NCI-H1417 treated with DMSO at 0.1 percent for 48 hours (cell line): ENCODE results near the gene KIAA1958.

ENCODE experiments used
- DNase-seq: peaks from one replicate; lab custom pipeline; 2025; lab: John Stamatoyannopoulos, UW

KIAA1958 gene, protein sequence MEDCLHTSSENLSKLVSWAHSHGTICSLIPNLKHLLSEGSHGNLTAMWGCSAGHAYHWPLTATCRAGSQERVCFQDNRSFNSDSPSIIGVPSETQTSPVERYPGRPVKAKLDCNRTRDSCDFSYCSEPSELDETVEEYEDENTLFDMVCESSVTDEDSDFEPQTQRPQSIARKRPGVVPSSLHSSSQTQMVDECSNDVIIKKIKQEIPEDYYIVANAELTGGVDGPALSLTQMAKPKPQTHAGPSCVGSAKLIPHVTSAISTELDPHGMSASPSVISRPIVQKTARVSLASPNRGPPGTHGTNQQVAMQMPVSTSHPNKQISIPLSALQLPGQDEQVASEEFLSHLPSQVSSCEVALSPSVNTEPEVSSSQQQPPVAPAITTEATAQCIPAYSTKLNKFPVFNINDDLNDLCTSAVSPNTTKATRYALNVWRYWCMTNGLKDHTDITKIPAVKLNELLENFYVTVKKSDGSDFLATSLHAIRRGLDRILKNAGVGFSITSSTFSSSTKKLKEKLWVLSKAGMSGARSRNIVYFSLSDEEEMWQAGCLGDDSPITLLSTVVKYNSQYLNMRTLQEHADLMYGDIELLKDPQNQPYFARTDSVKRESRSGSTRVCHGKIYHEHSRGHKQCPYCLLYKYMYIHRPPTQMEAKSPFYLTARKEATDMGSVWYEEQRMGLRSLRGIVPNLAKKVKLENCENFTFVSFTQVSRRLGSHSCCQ

DNA sequence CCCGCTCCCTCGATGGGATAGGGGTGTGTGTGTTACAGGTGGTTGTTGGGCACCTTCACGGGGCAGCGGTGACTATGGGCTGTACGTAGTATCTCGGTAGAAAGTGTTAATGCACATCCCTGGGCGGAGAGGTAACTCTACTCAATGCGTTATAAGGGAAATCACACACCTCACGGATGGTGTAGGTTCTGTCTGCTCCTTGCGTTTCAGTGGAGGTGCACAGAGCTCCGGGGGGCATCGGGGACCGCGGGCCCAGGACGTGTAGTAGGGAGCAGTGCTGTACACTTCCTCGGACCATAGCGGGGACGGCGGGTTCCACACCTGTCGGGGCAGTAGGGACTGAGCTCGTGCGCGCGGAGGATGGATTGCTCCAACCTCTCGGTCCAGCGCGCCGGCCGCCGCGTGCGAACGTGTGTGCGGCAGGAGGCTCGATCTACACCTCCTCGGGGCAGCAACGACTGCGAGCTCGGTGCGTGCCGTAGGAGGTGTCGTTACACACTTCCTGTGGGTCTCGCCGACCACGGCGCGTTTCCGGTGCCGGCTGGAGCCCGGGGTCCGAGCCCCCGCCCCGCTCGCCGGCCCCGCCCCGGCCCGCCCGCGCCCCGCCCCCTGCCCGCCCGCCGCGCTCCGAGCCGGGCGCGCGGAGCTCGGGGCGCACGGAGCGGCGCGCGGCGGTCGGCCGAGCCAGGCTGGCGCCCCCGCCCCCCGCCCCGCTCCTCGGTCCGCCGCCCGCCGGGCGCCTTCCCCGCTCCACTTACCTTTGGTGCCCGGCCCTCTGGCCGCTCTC, at the start of gene KIAA1958:
TSS of gene KIAA1958 (plus strand) at position 607 of the 787 bp plus-strand sequence. CDS start 87,254 bp downstream, outside the sequence.
- peak; percentile 14 for DNase-seq

GRCh38 chr9:112437406-112437805, 49.2 kb upstream of the KIAA1958 start:
- DNase-seq = no peak

GRCh38 chr9:112439171-112439570, 47.5 kb upstream of the KIAA1958 start:
- DNase-seq = peak; percentile 49

DNA sequence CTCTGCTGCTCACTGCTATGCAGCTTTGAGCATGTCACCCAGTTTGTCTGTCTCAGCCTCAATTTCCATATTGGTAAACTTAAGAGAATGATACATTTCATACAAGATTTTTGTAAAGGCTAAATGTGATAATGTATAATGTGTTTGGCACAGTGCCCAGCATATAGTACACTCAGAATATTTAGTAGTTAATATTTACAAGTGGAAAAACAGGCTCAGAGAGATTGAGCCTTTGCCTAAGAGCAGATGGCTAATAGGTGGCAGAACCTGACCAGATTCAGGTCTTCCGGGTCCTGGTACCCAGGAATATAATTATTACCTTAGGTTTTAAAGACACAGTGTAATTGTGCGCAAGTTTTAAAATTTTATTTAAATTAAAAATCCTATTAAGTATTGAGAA, 46.8 kb upstream of the KIAA1958 start:
- DNase-seq = peak; percentile 14

GRCh38 chr9:112443200-112443599, 43.4 kb upstream of the KIAA1958 start:
- DNase-seq = no peak

DNA sequence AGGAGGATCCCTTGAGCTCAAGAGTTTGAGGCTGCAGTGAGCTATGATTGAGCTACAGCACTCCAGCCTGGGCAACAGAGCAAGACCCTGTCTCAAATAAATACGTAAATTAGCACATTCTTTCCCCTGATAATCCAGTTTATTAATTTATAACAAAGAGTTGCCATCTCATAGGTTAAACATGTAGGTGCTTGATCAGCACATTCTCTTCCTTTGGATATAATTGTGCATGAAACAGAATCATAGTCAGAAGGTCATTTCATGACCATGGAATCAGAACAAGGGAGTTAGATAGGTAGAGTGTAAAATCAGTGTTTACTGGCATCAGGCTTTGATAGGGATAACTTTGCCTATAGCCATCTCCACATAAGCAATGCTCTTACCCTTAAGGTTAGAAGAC, 43.0 kb upstream of the KIAA1958 start:
- DNase-seq = no peak

DNA sequence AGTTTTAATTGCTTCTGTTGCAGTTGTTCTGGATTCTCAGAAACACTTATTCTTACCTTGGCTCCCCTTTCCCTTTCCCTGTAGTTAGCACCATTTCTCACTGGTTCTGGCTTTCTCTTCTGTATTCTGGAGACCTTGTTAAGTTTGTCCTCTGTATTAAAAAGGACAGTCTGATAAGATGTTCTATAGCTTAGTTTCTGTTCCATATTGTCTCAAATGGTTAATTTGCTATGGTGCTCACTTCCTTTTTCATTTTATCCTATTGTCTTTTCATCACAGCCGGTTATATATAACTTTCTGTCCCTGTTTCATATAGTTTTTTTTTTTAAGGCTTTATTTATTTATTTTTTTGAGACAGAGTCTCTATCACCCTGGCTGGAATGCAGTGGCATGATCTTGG, 41.4 kb upstream of the KIAA1958 start:
- no peak for DNase-seq

DNA sequence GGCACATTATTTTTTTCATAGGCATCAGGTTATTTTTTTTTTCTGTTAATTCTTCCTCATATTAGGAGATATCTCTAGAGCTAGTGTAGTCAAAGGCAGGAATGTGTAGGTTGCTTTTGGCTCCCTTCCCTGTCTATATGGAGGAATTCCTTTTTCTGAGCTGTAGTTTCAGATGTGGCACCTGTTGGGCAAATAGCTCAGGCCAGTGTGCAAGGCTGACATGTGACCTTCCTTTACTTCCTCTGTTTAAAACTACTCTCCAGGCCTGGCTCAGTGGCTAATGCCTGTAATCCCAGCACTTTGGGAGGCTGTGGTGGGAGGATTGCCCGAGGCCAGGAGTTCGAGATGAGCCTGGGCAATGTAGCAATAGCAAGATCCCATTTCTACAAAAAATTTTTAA, 40.5 kb upstream of the KIAA1958 start:
- DNase-seq = no peak

GRCh38 chr9:112446526-112446925, 40.1 kb upstream of the KIAA1958 start:
- DNase-seq = no peak

DNA sequence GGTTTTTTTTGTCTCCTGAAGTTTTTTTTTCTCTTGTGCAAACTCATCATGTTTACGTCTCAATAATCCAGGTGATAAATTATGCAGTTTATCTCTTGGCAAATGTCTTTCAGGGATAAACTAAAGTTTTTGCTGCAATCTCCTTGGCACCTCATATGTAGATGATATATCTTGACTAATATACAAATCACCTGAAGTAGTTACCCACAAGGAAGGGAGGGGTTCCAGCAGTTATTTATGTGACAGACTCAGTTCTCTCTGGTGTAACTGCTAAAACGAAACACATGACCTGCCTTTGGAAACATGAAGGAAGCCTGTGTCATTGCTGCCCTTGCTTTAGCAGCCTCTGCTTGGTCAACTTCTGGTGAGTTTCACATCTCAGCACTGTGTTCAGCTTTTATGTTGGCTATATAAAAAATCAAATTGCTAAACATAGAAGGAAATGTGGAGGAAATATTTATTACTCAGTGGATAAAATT, 39.3 kb upstream of the KIAA1958 start:
- DNase-seq = no peak

DNA sequence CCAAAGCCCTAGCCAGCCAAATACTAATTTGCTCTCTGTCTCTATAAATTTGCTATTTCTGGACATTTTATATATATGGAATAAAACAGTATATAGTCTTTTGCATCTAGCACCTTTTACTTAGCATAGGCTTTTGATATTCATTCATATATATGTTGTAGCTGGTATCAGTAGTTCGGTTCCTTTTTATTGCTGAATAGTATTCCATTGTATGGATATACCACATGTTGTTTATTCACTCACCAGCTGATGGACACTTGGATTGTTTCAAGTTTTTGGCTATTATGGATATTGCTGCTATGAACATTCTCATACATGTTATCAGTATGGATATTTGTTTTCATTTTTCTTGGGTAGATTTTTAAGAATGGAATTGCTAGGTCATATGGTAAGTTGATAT, 23.8 kb upstream of the KIAA1958 start:
- no peak for DNase-seq

GRCh38 chr9:112465352-112465751, 21.3 kb upstream of the KIAA1958 start:
- no peak for DNase-seq

DNA sequence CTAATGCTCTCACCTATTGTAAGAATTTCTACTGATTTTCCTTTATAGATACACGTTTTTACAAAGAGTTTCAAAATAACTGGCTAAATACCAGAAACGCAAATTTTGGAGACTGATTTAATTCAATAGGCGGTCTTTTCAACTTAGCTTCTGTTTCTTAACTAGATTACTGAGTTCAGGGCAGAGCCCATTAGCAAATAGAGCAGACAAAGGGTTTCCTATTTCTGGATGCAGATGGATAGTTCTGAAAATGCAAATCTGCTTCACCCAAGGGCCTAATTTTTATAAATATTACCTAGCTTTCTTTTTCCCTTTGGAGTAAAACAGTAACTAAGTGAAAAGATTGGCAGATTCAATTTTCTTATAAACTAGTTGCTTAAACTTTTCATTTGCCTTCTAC, 13.6 kb upstream of the KIAA1958 start:
- DNase-seq = no peak

- no peak for DNase-seq
Measured at GRCh38 chr9:112473986-112474385, 12.6 kb upstream of the KIAA1958 start.

DNA sequence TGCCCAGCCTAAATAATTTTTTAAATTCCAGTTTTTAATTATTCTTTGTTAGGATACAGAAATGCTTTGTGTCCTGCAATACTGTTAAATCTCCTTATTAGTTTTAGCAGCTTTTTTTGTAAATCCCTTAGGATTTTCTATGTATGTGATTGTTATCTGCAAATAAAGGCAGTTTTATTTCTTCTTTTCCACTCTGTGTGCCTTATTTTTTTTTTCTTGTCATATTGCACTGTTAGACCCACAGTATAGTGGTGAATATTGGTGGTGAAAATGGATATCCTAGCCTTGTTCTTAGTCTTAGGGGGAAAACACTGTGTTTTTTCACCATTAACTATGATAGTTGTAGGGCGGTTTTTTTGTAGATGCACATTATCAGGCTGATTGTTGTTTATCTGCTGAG, 11.3 kb upstream of the KIAA1958 start:
- no peak for DNase-seq

DNA sequence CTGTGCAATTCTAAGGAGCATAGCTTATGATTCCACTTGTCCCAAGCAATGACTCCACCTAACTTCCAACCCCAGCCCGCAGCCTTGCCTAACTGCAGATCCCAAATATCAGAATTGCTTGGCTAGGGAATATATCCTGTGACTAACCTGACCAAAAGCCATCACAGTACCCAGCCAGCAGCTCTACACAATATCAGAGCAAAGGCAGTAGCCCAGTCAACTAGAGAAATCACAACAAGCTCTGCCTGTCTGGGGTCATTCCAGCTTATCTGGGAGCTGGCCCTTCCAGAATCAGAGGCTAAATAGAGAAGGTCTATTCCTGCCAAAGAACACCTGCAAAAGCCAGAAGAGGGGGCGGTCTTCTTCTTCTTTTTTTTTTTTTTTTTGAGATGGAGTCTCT, 9.3 kb upstream of the KIAA1958 start:
- DNase-seq = no peak

DNA sequence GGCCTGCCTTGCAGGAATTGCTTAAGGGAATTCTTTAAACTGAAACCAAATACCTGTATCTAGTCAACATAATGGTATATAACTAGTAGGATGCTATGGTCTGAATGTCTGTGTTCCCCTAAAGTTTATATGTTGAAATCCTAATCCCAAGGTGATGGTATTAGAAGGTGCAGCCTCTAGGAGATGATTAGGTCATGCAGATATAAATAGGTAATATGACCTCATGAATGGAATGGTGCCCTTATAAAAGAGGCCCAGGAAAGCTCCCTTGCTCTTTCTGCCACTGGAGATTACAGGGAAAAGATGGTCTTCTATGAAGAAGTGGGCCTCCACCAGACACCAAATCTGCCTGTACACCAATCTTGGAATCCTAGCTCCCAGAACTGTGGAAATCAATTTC, 7.4 kb upstream of the KIAA1958 start:
- DNase-seq = no peak

DNA sequence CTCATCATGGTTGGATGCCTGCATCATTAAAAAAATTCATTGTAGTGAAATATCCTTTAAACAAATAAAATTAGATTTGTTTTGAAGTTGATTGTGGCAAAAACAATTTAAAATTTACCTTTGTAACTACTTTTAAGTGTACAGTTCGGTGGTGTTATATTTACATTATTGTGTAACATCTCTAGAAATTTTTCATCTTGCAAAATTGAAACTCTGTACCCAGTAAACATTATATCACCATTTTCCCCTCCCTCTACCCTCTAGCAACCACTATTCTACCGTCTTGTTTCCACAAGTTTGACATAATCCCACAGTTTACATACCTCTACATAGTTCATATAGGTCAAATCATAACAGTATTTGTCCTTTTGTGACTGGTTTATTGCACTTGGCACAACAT, 2.0 kb upstream of the KIAA1958 start:
- no peak for DNase-seq

DNA sequence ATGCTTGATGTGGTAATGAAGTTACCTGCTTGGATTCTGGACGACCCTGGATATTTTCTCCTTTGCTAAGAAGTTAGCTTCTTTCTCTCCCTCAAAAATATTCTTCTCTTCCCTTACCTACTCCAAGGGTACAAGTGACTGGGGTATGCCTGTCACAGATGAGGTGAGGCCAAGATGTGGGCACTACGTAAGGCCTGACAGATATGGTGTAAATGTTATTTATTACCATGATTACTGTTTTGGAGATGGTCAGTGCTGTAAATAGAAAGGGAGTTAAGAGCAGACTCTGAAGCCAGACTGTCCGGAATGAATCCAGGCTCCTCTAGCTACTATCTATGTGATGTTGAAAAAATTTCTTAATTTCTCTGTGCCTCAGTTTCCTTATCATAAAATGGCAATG, 1.1 kb upstream of the KIAA1958 start:
- no peak for DNase-seq

DNA sequence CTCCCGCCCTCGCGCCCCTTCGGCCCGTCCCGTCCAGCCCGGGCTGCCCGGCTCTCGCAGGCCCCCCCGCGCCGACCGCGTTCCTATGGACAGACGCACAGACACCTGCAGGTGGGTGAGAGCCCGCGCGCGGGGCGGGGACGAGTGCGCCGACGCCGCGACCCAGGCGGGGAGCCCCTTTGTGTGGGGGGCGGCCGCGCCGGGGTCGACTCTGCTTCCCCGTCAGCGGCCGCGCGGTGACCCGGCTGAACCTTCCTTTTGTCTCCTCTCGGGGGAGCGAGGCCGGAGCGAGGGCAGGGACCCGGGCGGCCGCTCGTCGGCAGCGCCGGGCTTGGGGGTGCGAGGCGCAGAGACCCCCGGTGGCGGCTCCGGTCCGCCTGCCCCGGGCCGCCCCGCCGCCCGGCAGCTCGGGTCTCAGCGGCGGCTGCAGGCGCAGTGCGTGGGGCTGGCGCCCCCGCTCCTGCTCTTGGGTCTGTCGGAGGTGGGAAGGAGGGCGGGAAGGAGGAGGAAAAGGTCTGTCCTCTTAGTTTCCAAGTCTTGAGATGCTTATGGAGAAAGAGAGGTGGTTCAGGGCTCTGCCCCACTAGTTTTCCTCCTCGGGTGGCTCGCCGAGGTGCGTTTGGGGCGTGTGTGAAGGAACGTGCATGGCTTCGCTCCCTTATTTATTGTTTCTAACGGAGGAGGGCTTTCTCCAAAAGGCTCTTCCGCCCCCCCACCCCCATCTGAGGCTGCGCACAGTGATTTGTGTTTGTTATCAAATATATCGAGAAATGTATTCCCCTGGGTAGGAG, 576 bp downstream of the KIAA1958 start:
- peak; percentile 3 for DNase-seq

GRCh38 chr9:112487799-112488340, 1.2 kb downstream of the KIAA1958 start:
- DNase-seq = no peak
